Measurements from ENCODE around the gene ELOVL6.
A peak's percentile ranks its signal among the peaks of the same experiment; 100 is the strongest.

The ELOVL6 gene

GRCh38 chr4:110025718-110026117 lies 172.7 kb downstream of the ELOVL6 start:
- no peak for DNase-seq (ENCODE audit: low read depth in 2 of 2)

GRCh38 chr4:110025056-110025455 lies 173.4 kb downstream of the ELOVL6 start:
- DNase-seq (ENCODE audit: low read depth in 2 of 2), result no peak

- no peak for DNase-seq (ENCODE audit: low read depth in 2 of 2)
Measured at GRCh38 chr4:110022457-110022856, 176.0 kb downstream of the ELOVL6 start.

- DNase-seq (ENCODE audit: low read depth in 2 of 2), result peak in 1 of 2 experiments; percentile 28
Measured at GRCh38 chr4:110020646-110021443, 177.6 kb downstream of the ELOVL6 start.

GRCh38 chr4:110020139-110020538 lies 178.3 kb downstream of the ELOVL6 start:
- DNase-seq (ENCODE audit: low read depth in 2 of 2), result peak in 1 of 2 experiments; percentile 48

GRCh38 chr4:110019153-110019552 lies 179.3 kb downstream of the ELOVL6 start:
- no peak for DNase-seq (ENCODE audit: low read depth in 2 of 2)

- DNase-seq (ENCODE audit: low read depth in 2 of 2), result no peak
Measured at GRCh38 chr4:110014233-110014632, 184.2 kb downstream of the ELOVL6 start.

GRCh38 chr4:110012917-110013316 lies 185.5 kb downstream of the ELOVL6 start:
- DNase-seq (ENCODE audit: low read depth in 2 of 2), result no peak

GRCh38 chr4:110010797-110011196 lies 187.6 kb downstream of the ELOVL6 start:
- no peak for DNase-seq (ENCODE audit: low read depth in 2 of 2)

- peak in 1 of 2 experiments; percentile 20 for DNase-seq (ENCODE audit: low read depth in 2 of 2)
Measured at GRCh38 chr4:110009550-110009949, 188.9 kb downstream of the ELOVL6 start.

GRCh38 chr4:110008540-110008939 lies 189.9 kb downstream of the ELOVL6 start:
- no peak for DNase-seq (ENCODE audit: low read depth in 2 of 2)

- DNase-seq (ENCODE audit: low read depth in 2 of 2), result no peak
Measured at GRCh38 chr4:110007217-110007616, 191.2 kb downstream of the ELOVL6 start.

- peak in 1 of 2 experiments; percentile 52 for DNase-seq (ENCODE audit: low read depth in 2 of 2)
Measured at GRCh38 chr4:110005461-110006056, 192.9 kb downstream of the ELOVL6 start.

- peak in 1 of 2 experiments; percentile 20 for DNase-seq (ENCODE audit: low read depth in 2 of 2)
Measured at GRCh38 chr4:110004556-110004955, 193.9 kb downstream of the ELOVL6 start.

- DNase-seq (ENCODE audit: low read depth in 2 of 2), result no peak
Measured at GRCh38 chr4:110003401-110004187, 194.8 kb downstream of the ELOVL6 start.

- DNase-seq (ENCODE audit: low read depth in 2 of 2), result no peak
Measured at GRCh38 chr4:110002326-110002725, 196.1 kb downstream of the ELOVL6 start.

GRCh38 chr4:109999585-109999912 lies 198.9 kb downstream of the ELOVL6 start:
- DNase-seq (ENCODE audit: low read depth in 2 of 2), result no peak

GRCh38 chr4:109998867-109999584 lies 199.4 kb downstream of the ELOVL6 start:
- DNase-seq (ENCODE audit: low read depth in 2 of 2), result peak in 1 of 2 experiments; percentile 40

GRCh38 chr4:109996526-109996925 lies 201.9 kb downstream of the ELOVL6 start:
- no peak for DNase-seq (ENCODE audit: low read depth in 2 of 2)

Measured in fibroblast of skin of left quadriceps (primary cell).